LNCAP (cell line): ENCODE data around the gene ARCN1.

Source experiments
- TF ChIP-seq, protein P1 (sequence below): fragments of 450-650 bp; IDR thresholded peaks from 2 replicates; pipeline ENCODE4 v1.5.1; 2017; ENCODE audit warnings: mild to moderate bottlenecking

ARCN1 gene

DNA sequence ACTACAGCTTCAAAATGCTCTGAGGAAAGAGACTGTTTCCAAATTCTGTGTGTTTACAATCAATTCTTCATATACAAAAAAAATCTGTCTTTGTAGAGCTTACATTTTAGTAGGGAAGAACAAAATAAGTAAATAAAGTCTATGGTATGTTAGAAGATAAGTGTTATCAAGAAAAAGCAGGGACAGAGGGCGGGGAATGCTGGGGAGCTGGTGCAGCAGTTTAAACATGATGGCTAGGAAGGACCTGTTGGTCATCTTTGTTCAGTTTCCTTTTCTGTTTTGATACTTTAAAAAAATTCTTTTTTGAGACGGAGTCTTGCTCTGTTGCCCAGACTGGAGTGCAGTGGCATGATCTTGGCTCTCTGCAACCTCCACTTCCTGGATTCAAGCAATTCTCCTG, 25.1 kb upstream of the ARCN1 start:
- TF ChIP-seq, protein P1, sequence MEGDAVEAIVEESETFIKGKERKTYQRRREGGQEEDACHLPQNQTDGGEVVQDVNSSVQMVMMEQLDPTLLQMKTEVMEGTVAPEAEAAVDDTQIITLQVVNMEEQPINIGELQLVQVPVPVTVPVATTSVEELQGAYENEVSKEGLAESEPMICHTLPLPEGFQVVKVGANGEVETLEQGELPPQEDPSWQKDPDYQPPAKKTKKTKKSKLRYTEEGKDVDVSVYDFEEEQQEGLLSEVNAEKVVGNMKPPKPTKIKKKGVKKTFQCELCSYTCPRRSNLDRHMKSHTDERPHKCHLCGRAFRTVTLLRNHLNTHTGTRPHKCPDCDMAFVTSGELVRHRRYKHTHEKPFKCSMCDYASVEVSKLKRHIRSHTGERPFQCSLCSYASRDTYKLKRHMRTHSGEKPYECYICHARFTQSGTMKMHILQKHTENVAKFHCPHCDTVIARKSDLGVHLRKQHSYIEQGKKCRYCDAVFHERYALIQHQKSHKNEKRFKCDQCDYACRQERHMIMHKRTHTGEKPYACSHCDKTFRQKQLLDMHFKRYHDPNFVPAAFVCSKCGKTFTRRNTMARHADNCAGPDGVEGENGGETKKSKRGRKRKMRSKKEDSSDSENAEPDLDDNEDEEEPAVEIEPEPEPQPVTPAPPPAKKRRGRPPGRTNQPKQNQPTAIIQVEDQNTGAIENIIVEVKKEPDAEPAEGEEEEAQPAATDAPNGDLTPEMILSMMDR = no peak

DNA sequence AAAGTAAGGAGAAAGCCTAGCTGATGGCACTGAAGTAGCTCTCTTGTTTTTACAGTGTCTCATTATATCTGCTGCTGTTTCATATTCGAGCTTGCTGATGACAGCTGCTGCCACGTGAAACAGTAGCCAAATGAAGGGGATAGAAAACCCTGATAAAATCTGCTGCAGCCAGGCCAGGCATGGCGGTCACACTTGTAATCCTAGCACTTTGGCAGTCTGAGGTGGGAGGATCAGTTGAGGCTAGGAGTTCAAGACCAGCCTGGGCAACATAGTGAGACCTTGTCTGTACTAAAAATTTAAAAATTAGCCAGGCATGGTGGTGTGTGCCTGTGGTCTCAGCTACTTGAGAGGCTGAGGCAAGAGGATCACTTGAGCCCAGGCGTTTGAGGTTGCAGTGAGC, 19.9 kb upstream of the ARCN1 start:
- TF ChIP-seq, protein P1 = no peak

DNA sequence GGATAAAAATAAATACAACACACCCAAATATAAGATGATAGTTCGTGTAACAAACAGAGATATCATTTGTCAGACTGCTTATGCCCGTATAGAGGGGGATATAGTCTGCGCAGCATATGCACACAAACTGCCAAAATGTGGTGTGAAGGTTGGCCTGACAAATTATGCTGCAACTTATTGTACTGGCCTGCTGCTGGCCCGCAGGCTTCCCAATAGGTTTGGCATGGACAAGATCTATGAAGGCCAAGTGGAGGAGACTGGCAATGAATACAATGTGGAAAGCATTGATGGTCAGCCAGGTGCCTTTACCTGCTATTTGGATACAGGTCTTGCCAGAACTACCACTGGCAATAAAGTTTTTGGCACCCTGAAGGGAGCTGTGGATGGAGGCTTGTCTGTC, 11.4 kb upstream of the ARCN1 start:
- TF ChIP-seq, protein P1 = no peak

DNA sequence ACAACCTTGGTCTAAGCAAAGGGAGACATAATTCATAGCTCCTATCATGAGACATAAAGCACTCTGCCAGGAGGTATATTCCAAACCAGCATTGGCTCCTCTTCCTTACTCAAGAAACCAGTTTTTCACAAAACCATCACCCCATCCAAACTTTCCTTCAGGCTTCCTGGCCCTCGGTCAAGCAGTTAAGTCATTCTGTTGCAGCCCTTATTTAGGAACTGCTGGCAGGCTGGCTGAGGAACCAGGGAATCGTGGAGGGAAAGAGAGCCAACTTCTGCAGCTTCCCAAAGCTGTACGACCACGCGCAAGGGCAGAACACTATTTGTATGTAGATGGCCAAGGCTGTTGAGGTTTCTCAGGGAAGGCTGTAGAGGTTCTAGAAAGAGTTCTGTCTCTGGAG, 7.2 kb upstream of the ARCN1 start:
- TF ChIP-seq, protein P1 = no peak

DNA sequence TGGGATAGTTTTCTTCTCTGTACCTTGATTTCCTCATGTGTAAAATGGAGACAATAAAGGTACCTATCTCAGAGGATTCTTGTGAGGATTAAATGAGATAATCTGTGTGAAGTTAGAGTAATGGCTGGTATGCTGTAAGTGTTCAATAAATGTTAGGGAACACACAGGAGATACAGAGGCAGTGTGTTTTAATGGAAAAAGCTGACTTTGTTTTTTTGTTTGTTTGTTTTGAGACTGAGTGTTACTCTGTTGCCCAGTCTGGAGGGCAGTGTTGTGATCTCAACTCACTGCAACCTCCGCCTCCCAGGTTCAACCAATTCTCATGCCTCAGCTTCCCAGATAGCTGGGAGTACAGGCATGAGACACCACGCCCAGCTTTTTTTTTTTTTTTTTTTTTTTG, 2.5 kb upstream of the ARCN1 start:
- TF ChIP-seq, protein P1 = no peak

DNA sequence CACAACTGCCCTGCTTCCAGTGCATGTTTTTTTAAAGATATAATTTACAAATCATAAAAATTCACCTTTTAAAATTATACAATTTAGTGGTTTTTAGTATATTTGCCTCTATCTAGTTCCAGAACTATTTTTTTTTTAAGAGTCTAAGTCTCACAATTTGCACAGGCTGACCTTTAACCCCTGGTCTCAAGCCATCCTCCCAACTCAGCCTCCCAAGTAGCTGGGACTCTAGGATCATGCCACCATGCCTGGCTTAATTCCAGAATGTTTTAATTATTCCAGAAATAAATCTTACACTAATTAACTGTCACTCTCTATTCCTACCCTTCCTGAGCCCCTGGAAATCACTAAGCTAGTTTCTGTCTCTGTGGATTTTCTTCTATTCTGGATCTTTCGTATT, 1.4 kb upstream of the ARCN1 start:
- TF ChIP-seq, protein P1 = no peak

DNA sequence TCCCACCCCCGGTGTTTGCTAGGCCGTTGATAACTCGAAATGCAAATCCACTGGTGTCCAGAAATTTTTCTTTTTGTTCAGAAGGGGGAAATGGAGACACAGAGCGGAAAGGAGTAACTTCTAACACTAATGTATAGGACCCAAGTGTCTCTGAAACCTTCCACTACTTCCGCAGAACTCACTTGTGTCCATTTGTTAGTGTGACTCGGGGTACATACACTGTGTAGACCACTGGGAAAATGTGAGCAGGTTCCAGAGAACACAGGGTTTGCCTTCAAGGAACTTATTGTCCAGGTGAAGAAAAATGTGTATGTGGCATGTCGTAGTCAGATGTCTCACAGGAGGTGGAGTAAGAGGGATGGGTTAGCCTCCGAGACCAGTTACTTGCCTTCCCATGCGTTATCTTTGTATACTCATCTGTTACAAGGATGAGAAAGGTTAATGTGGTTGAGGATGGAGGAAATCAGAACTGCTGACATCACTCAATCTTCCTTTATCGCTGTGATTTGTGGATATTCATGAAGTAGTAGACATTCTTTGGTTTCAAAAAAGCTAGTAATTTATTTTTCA, 857 bp downstream of the ARCN1 start:
- TF ChIP-seq, protein P1 = no peak

DNA sequence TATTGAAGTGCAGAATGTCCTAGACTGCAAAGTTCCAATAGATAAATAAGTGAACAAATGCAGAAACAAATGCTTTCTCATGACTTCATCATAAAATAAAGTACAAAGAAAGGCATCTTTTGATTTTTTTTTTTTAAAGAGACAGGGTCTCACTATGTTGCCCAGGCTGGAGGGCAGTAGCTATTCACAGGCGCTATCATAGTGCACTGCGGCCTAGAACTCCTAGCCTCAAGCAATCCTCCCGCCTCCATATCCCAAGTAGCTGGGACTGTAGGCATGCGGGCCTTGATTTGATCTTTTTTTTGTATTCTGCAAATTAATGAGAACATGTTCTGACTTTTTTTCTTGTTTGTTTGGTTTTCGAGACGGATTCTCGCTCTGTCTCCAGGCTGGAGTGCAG, 2.4 kb downstream of the ARCN1 start:
- TF ChIP-seq, protein P1 = no peak
